Endothelial cell of umbilical vein (primary cell): ENCODE data around the gene C16orf89. TPM values are rescaled to one million over a fixed set of nuclear protein-coding genes. Genes with fewer than 3 reads are reported as not detected.

ENCODE experiments used
- BruUV-seq: library from RNA; stranded (reverse); fragments of 400-500 nt; replicated peaks from 2 replicates; lab custom pipeline; 2021; lab: Mats Ljungman, UMichigan
- CTCF ChIA-PET: fragments of 300-600, 350-600 bp; sonication (Branson Sonifier 250); formaldehyde crosslinking; loops from one replicate; lab custom pipeline; 2021; ENCODE audit warnings: antibody characterized with exemption, inconsistent platforms; lab: Charles Lee
- POLR2A ChIA-PET: fragments of 300-600, 350-600 bp; sonication (Branson Sonifier 250); formaldehyde crosslinking; loops from one replicate; lab custom pipeline; 2021; ENCODE audit warnings: antibody characterized with exemption, inconsistent platforms; lab: Charles Lee
- DNase-seq: peaks from one replicate; pipeline ENCODE4 v3.0.0-alpha.2; 2011; ENCODE audit warnings: low read depth, low spot score
- FAIRE-seq: peaks from 2 replicates; lab custom pipeline; 2011; peaks lifted over from hg19 to GRCh38; lab: Jason Lieb, UNC
- H2AFZ ChIP-seq: 2 replicates; pipeline ENCODE4 v1.6.0; 2012; ENCODE audit warnings: low read depth, low read length, control low read depth, inconsistent platforms
- H3K27ac ChIP-seq: 2 replicates; pipeline ENCODE4 v1.5.1; 2011; ENCODE audit warnings: low read depth, mild to moderate bottlenecking, control low read depth, low read length, moderate library complexity; ENCODE audit not compliant: insufficient read depth
- H3K27me3 ChIP-seq, 2 experiments: 2 replicates each; pipeline versions ENCODE4 v1.6.0 to v1.6.1; 2011; ENCODE audit warnings: low read length in 2 of 2, mixed read lengths in 1 of 2; ENCODE audit not compliant: control insufficient read depth in 2 of 2, insufficient read depth in 2 of 2
- H3K36me3 ChIP-seq, 2 experiments: 2 replicates in 1 of 2; 3 replicates in 1 of 2; pipeline ENCODE4 v1.5.1; 2011; ENCODE audit warnings: low read length in 2 of 2, mild to moderate bottlenecking in 1 of 2, moderate library complexity in 1 of 2; ENCODE audit not compliant: control insufficient read depth in 2 of 2, insufficient read depth in 2 of 2; ENCODE audit errors: extremely low read depth in 1 of 2
- H3K4me1 ChIP-seq: 3 replicates; pipeline ENCODE4 v1.5.1; 2011; ENCODE audit warnings: mild to moderate bottlenecking, low read length; ENCODE audit not compliant: control insufficient read depth, insufficient read depth; ENCODE audit errors: extremely low read depth
- H3K4me2 ChIP-seq: 2 replicates; pipeline ENCODE4 v1.6.1; 2011; ENCODE audit warnings: low read length, control low read depth, mixed read lengths; ENCODE audit not compliant: insufficient read depth
- H3K4me3 ChIP-seq, 3 experiments: fragments of 200-600 bp in 1 of 3; sonication (generic), shearing (Covaris generic) in 1 of 3; replicated peaks in 1 of 3; 2 replicates each; pipeline ENCODE4 v1.5.1; 2011 to 2016; ENCODE audit warnings: control low read depth in 3 of 3, low read length in 3 of 3, mild to moderate bottlenecking in 2 of 3, inconsistent platforms in 1 of 3, low read depth in 1 of 3, moderate library complexity in 1 of 3; ENCODE audit not compliant: insufficient read depth in 1 of 3
- H3K79me2 ChIP-seq: 2 replicates; pipeline ENCODE4 v1.6.0; 2012; ENCODE audit warnings: low read length, inconsistent platforms; ENCODE audit not compliant: control insufficient read depth, insufficient read depth
- H3K9ac ChIP-seq: replicated peaks from 2 replicates; pipeline ENCODE3; 2011; ENCODE audit warnings: low read length, control low read depth; ENCODE audit not compliant: insufficient read depth; ENCODE audit errors: extremely low read depth
- H3K9me1 ChIP-seq: replicated peaks from 3 replicates; pipeline ENCODE4 v1.6.0; 2011; ENCODE audit warnings: mild to moderate bottlenecking, low read length; ENCODE audit not compliant: control insufficient read depth, insufficient read depth; ENCODE audit errors: extremely low read depth
- H3K9me3 ChIP-seq: replicated peaks from 2 replicates; pipeline ENCODE4 v1.5.1; 2012; ENCODE audit warnings: low read length, inconsistent platforms; ENCODE audit not compliant: control insufficient read depth, insufficient read depth
- H4K20me1 ChIP-seq: replicated peaks from 2 replicates; pipeline ENCODE3; 2011; ENCODE audit warnings: mild to moderate bottlenecking, low read length; ENCODE audit not compliant: control insufficient read depth, insufficient read depth; ENCODE audit errors: extremely low read depth
- CTCF ChIP-seq, 2 donors: IDR thresholded peaks; 1 replicate in 1 of 2; 2 replicates in 1 of 2; pipeline ENCODE4 v1.5.1; 2011; ENCODE audit warnings: low read length in 2 of 2, mild to moderate bottlenecking in 2 of 2, moderate library complexity in 2 of 2, control low read depth in 1 of 2, inconsistent platforms in 1 of 2, low read depth in 1 of 2; ENCODE audit not compliant: insufficient read depth in 1 of 2; ENCODE audit errors: extremely low read depth in 1 of 2
- EZH2 ChIP-seq: IDR thresholded peaks from 2 replicates; pipeline ENCODE4 v1.6.1; 2012; ENCODE audit warnings: borderline replicate concordance, low read depth, mild to moderate bottlenecking, moderate library complexity, low read length, inconsistent platforms; ENCODE audit not compliant: severe bottlenecking
- FOS ChIP-seq: IDR thresholded peaks from 2 replicates; pipeline ENCODE4 v1.6.1; 2011; ENCODE audit warnings: mild to moderate bottlenecking, low read length, moderate library complexity, borderline replicate concordance; ENCODE audit not compliant: insufficient read depth
- GATA2 ChIP-seq: IDR thresholded peaks from 2 replicates; pipeline ENCODE4 v1.7.0; 2011; ENCODE audit warnings: low read depth, mild to moderate bottlenecking, moderate library complexity, mixed read lengths, low read length; ENCODE audit not compliant: insufficient read length, insufficient read depth
- JUN ChIP-seq: IDR thresholded peaks from 2 replicates; pipeline ENCODE4 v1.6.1; 2011; ENCODE audit warnings: borderline replicate concordance, low read depth; ENCODE audit not compliant: insufficient read length, insufficient read depth
- MAX ChIP-seq: IDR thresholded peaks from 2 replicates; pipeline ENCODE4 v1.6.1; 2011; ENCODE audit not compliant: insufficient read depth, insufficient read length
- MYC ChIP-seq: IDR thresholded peaks from one replicate; pipeline ENCODE4 v1.6.1; 2011; ENCODE audit warnings: mild to moderate bottlenecking, low read depth, low read length
- POLR2A ChIP-seq: IDR thresholded peaks from 2 replicates; pipeline ENCODE4 v1.6.1; 2012; ENCODE audit warnings: low read depth, mild to moderate bottlenecking, control low read depth, low read length
- POLR2AphosphoS5 ChIP-seq: IDR thresholded peaks from 2 replicates; pipeline ENCODE4 v1.6.1; 2012; ENCODE audit warnings: low read depth, mild to moderate bottlenecking, control low read depth, low read length, moderate library complexity; ENCODE audit not compliant: insufficient read depth
- dilution Hi-C: fragments of 300-500 bp; cut with MboI; formaldehyde crosslinking; loops from one replicate; pipeline ENCODE4 v1.15.0; 2019; ENCODE audit warnings: low sequenced_read_pairs; ENCODE audit not compliant: extremely low pct_ligation_motif_present
- intact Hi-C: fragments of 100-400 bp; cut with micrococcal nuclease; formaldehyde crosslinking; loops from one replicate; pipeline ENCODE4 v1.10.0; 2022
- polyA plus RNA-seq, 4 experiments: library from polyadenylated mRNA; depleted of rRNA in 3 of 4; stranded (reverse) in 3 of 4; unstranded in 1 of 4; fragments of >200 nt; gene quantifications; 2 replicates each; pipeline versions ENCODE4 v1.2.1 to v1.2.3, GENCODE V29; 2011 to 2012; ENCODE audit warnings: missing spikeins in 1 of 4
- total RNA-seq: library from RNA; stranded (reverse); gene quantifications from 2 replicates; pipeline ENCODE4 v1.2.3, GENCODE V29; 2021

Gene C16orf89
- total and polyA plus RNA-seq, 2 donors (not counting 3 experiments of a cell fraction or from before 2014, with no cell fraction given), result not detected

GRCh38 chr16:5028950-5029475 lies 36.7 kb downstream of the C16orf89 start:
- BruUV-seq, result no TSS peak
- ChIA-PET POLR2A (no interaction called here), CTCF (no interaction called here)
- no peak overlapping the region for H3K9ac ChIP-seq
- H4K20me1 ChIP-seq, result no peaks in the 10 kb centered on the region
- H3K27me3 ChIP-seq, result no peaks in the 10 kb centered on the region
- H3K4me2 ChIP-seq, result no peak overlapping the region
- no peak for FAIRE-seq
- H3K9me3 ChIP-seq, result no peaks in the 10 kb centered on the region
- H3K4me3 ChIP-seq, result no peak overlapping the region
- H3K9me1 ChIP-seq, result no peaks in the 10 kb centered on the region
- peaks cover 0 to 2% of the 10 kb centered on the region in 2 experiments for H3K36me3 ChIP-seq
- DNase-seq, result no peak
- TF ChIP-seq JUN (no peak), FOS (no peak), CTCF (IDR thresholded peaks at IDR 0.05; ENCODE audit: extremely low read depth in 1 of 2, insufficient read depth in 1 of 2, low read depth in 1 of 2, low read length in 2 of 2) (no peak), EZH2 (no peak), POLR2AphosphoS5 (no peak), MAX (no peak), POLR2A (no peak), GATA2 (no peak), MYC (no peak)
- no peak overlapping the region for H3K27ac ChIP-seq
- H3K79me2 ChIP-seq, result no peaks in the 10 kb centered on the region
- dilution Hi-C loops (no loop called here), intact Hi-C loops (no loop called here)
- peaks cover 7% of the 10 kb centered on the region for H3K4me1 ChIP-seq
- no peak overlapping the region for H2AFZ ChIP-seq
